ENCODE data around the gene MOGAT3.

DNA sequence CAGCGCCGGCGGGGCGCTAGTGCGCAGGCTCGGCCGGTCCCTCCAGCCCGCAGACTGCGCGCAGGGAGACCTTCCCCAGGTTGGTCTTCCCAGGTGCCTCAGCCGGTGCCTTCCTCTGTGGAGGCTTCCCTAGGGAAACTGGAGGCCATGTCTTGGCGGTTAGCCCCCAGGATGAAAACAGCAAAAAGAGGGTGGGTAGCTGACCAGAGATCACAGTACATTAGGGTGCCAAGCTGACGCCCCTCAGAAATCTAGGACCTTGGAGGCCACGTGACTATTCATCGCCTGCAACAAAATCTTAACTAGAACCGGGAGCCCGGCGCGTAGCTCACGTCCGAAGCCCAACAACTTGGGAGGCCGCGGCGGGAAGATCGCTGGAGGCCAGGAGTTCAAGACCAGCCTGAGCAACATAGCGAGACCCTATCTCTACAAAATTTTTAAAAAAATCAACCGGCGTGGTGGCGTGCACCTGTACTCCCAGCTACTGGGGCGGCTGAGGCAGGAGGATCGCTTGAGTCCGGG is 44.4 kb upstream of the MOGAT3 start:
- TF ChIP-seq GATA2 (IDR thresholded peaks at IDR 0.05; ENCODE audit: low read depth, low read length) (no peak), GATA3 (IDR thresholded peaks at IDR 0.05; ENCODE audit: low read depth, low read length) (no peak)

Measured in SH-SY5Y (cell line).